HepG2 (cell line): ENCODE results near the gene S1PR5. TPM values are rescaled to one million over a fixed set of nuclear protein-coding genes. Genes with fewer than 3 reads are reported as not detected.

Source experiments
- ATAC-seq: fragments of 200-7000 bp; cut with Tn5 transposase; 3 replicates; pipeline ENCODE4 v1.9.1; 2020; ENCODE audit warnings: mild to moderate bottlenecking, moderate library complexity
- BruUV-seq: library from RNA; stranded (reverse); fragments of 400-500 nt; replicated peaks from 2 replicates; lab custom pipeline; 2021; lab: Mats Ljungman, UMichigan
- CTCF ChIA-PET: fragments of 300-600 bp; formaldehyde crosslinking; extraction: SDS; loops from one replicate; lab custom pipeline; 2021; ENCODE audit warnings: low total read pairs, inconsistent platforms, low intra/inter-chr PET ratio; lab: Yijun Ruan, JAX
- POLR2A ChIA-PET: fragments of 350-600 bp; sonication (Branson Sonifier 250); formaldehyde crosslinking; loops from one replicate; lab custom pipeline; 2020; ENCODE audit warnings: antibody characterized with exemption, inconsistent platforms; lab: Yijun Ruan, JAX
- DNase-seq: peaks from one replicate; pipeline ENCODE4 v3.0.0-alpha.2; 2015; ENCODE audit warnings: low spot score
- FAIRE-seq: peaks from 3 replicates; lab custom pipeline; 2011; peaks lifted over from hg19 to GRCh38; lab: Jason Lieb, UNC
- H2AFZ ChIP-seq: one replicate; pipeline ENCODE4 v1.6.1; 2011; ENCODE audit warnings: low read length, inconsistent platforms
- H3K27ac ChIP-seq: fragments of 300-600 bp; 3 replicates; pipeline ENCODE4 v1.8.0; 2011; ENCODE audit warnings: mixed run types, mild to moderate bottlenecking, mixed read lengths, low read length, inconsistent platforms; ENCODE audit not compliant: insufficient read depth; ENCODE audit errors: extremely low read length
- H3K27me3 ChIP-seq, 2 experiments: fragments of 200-600 bp in 1 of 2; 2 replicates in 1 of 2; 3 replicates in 1 of 2; pipeline versions ENCODE4 v1.6.0 to v1.8.0; 2011; ENCODE audit warnings: low read length in 2 of 2, mild to moderate bottlenecking in 2 of 2, moderate library complexity in 2 of 2, inconsistent platforms in 1 of 2; ENCODE audit not compliant: insufficient read depth in 2 of 2, control insufficient read depth in 1 of 2
- H3K36me3 ChIP-seq, 2 experiments: fragments of 200-600 bp in 1 of 2; replicated peaks in 1 of 2; 2 replicates in 1 of 2; 3 replicates in 1 of 2; pipeline versions ENCODE4 v1.5.1 to v1.8.0; 2011; ENCODE audit warnings: low read length in 2 of 2, inconsistent platforms in 1 of 2; ENCODE audit not compliant: insufficient read depth in 2 of 2, control insufficient read depth in 1 of 2
- H3K4me1 ChIP-seq: 2 replicates; pipeline ENCODE4 v1.5.1; 2012; ENCODE audit warnings: low read length, inconsistent platforms; ENCODE audit not compliant: insufficient read depth
- H3K4me2 ChIP-seq: 2 replicates; pipeline ENCODE4 v1.6.0; 2011; ENCODE audit warnings: low read depth, low read length, inconsistent platforms
- H3K4me3 ChIP-seq, 3 experiments: fragments of 200-600 bp in 1 of 3; sonication (generic), shearing (Covaris generic) in 1 of 3; replicated peaks in 1 of 3; 2 replicates each; pipeline ENCODE4 v1.5.1; 2011 to 2016; ENCODE audit warnings: low read length in 3 of 3, inconsistent platforms in 2 of 3, low read depth in 2 of 3, mild to moderate bottlenecking in 2 of 3, control low read depth in 1 of 3, mixed read lengths in 1 of 3; ENCODE audit not compliant: insufficient read depth in 1 of 3
- H3K79me2 ChIP-seq: one replicate; pipeline ENCODE4 v1.6.1; 2011; ENCODE audit warnings: low read length, inconsistent platforms; ENCODE audit not compliant: insufficient read depth
- H3K9ac ChIP-seq: 2 replicates; pipeline ENCODE4 v1.6.0; 2011; ENCODE audit warnings: mild to moderate bottlenecking, low read depth, low read length, inconsistent platforms; ENCODE audit not compliant: insufficient read depth
- H3K9me3 ChIP-seq: 2 replicates; pipeline ENCODE4 v1.5.1; 2012; ENCODE audit warnings: mild to moderate bottlenecking, low read length
- H4K20me1 ChIP-seq: 2 replicates; pipeline ENCODE4 v1.6.0; 2011; ENCODE audit warnings: inconsistent platforms, mild to moderate bottlenecking, low read length, moderate library complexity; ENCODE audit not compliant: insufficient read depth
- AGO2 ChIP-seq: fragments of 200-400 bp; formaldehyde crosslinking; optimal IDR thresholded peaks from 2 replicates; pipeline ENCODE3; 2017; ENCODE audit warnings: mild to moderate bottlenecking, low read depth, low read length, moderate library complexity
- MIXL1 ChIP-seq: IDR thresholded peaks from 2 replicates; pipeline ENCODE4 v1.6.1; 2016
- POLR2A ChIP-seq, 2 experiments: IDR thresholded peaks; 2 replicates each; pipeline ENCODE4 v1.6.1; 2011; ENCODE audit warnings: low read depth in 2 of 2, low read length in 2 of 2, mild to moderate bottlenecking in 1 of 2, moderate library complexity in 1 of 2; ENCODE audit not compliant: insufficient read depth in 1 of 2
- PRMT3 ChIP-seq: sonication (generic); formaldehyde crosslinking; IDR thresholded peaks from 2 replicates; pipeline ENCODE4 v1.8.1; 2022; ENCODE audit warnings: low read depth, mild to moderate bottlenecking, moderate library complexity, missing genetic modification reagents, borderline replicate concordance
- RBFOX2 ChIP-seq: fragments of 200-400 bp; formaldehyde crosslinking; IDR thresholded peaks from 2 replicates; pipeline ENCODE4 v1.6.1; 2017; ENCODE audit warnings: low read depth, mild to moderate bottlenecking, low read length
- RCOR2 ChIP-seq: IDR thresholded peaks from 2 replicates; pipeline ENCODE4 v1.6.1; 2016; ENCODE audit warnings: missing biosample characterization, missing genetic modification reagents
- RXRA ChIP-seq: sonication (generic); formaldehyde crosslinking; IDR thresholded peaks from 2 replicates; pipeline ENCODE4 v1.5.1; 2020; ENCODE audit warnings: missing genetic modification reagents
- ZNF225 ChIP-seq: sonication (generic); formaldehyde crosslinking; IDR thresholded peaks from 2 replicates; pipeline ENCODE4 v1.4.0; 2020; ENCODE audit warnings: mild to moderate bottlenecking, missing genetic modification reagents
- ZNF263 ChIP-seq: sonication (generic); formaldehyde crosslinking; IDR thresholded peaks from 2 replicates; pipeline ENCODE4 v1.4.0; 2020; ENCODE audit warnings: missing genetic modification reagents
- WGBS: methylation state at CpG from one replicate; pipeline ENCODE4 v1.1.6; 2017; ENCODE audit warnings: low lambda C conversion rate; 5-methylcytosine and 5-hydroxymethylcytosine counted together
- in situ Hi-C: cut with HindIII; loops from 2 replicates; pipeline ENCODE4 v1.10.0; 2017; ENCODE audit warnings: low pct_unique_long_range_greater_than_20kb; ENCODE audit not compliant: extremely low pct_ligation_motif_present
- intact Hi-C: fragments of 100-400 bp; cut with micrococcal nuclease; formaldehyde crosslinking; loops from one replicate; pipeline ENCODE4 v1.10.0; 2022; ENCODE audit not compliant: unreplicated experiment
- polyA plus RNA-seq, 8 experiments: library from polyadenylated mRNA; depleted of rRNA in 3 of 8; stranded (reverse) in 7 of 8; unstranded in 1 of 8; fragments of >200 nt; fragmentation: Illumina TruSeq in 4 of 8; extraction: Trizol in 4 of 8; gene quantifications; 2 replicates each; pipeline versions ENCODE4 v1.2.1 to v1.2.3, GENCODE V29; 2011 to 2016; ENCODE audit warnings: low read depth in 4 of 8, missing spikeins in 1 of 8, mixed read lengths in 1 of 8; ENCODE audit not compliant: insufficient read depth in 1 of 8
- total RNA-seq, 5 experiments: library from RNA; depleted of rRNA; stranded (reverse); fragments of >200 nt; fragmentation: Illumina TruSeq; extraction: Trizol; gene quantifications; 2 replicates each; pipeline ENCODE4 v1.2.3, GENCODE V29; 2016; ENCODE audit warnings: low read depth in 1 of 5
- TF ChIP-seq, protein P1 (sequence below): sonication (generic); formaldehyde crosslinking; IDR thresholded peaks from 2 replicates; pipeline ENCODE4 v1.4.0; 2020; ENCODE audit warnings: missing genetic modification reagents, borderline replicate concordance
- TF ChIP-seq, protein P2 (sequence below): sonication (generic); formaldehyde crosslinking; IDR thresholded peaks from 2 replicates; pipeline ENCODE4 v1.4.0; 2020; ENCODE audit warnings: missing genetic modification reagents
- TF ChIP-seq, protein P3 (sequence below): sonication (generic); formaldehyde crosslinking; IDR thresholded peaks from 2 replicates; pipeline ENCODE4 v1.5.1; 2020; ENCODE audit warnings: mild to moderate bottlenecking, missing genetic modification reagents, moderate library complexity

S1PR5 gene
- total and polyA plus RNA-seq, 2 of the 13 experiments (the other 11 are each of a cell fraction or from before 2014, with no cell fraction given) = 0.04 TPM; not detected in 1

DNA sequence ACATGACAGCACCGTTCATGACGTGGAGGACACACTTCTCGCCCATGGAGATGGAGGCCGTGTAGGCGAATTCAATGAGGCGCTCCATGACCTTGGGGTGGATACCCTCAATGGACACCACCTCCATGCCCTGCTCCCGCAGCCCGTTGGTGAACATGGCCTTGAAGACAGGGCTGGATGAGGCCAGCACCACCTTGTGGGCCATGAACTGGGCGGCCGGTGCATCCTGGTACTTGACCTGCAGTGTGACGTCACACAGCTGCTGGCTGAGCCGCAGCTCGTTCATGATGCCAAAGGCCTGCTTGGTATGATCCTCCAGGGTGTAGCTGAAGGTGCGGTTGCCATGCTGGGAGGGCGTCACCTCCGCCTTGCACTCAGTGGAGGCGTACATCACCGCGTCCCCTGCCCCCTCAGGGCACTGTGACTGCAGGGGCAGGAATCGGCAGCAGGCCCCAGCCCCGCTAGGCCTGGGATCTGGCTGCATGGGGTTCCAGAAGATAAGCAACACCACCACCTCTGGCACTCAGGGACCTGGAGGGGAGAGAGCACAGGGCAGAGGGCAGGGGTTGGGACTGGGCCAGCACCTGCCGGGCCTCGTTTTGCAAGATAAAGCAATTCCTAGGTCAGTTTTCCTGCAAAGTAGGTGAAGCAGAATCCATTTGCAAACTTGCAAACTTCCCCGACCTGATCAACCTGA, 17.5 kb downstream of the S1PR5 start:
- intact Hi-C loops (no loop called here), in situ Hi-C loops (no loop called here)
- Histone ChIP-seq H3K79me2 (peaks cover 49% of the 10 kb centered on the region), H3K4me3 (no peak overlapping the region), H3K4me1 (peaks cover 43% of the 10 kb centered on the region), H3K4me2 (0 out of 2 replicates have a peak overlapping the region, but pooled peaks have one; percentile 6), H3K9ac (no peak overlapping the region), H3K27ac (peak overlapping the region; percentile 27), H3K36me3 (peaks cover 16 to 42% of the 10 kb centered on the region in 2 experiments), H3K9me3 (no peaks in the 10 kb centered on the region)
- POLR2A ChIA-PET = no interaction called here
- DNase-seq (no peak), FAIRE-seq (no peak), ATAC-seq (no peak)
- 96% methylated on average over 10 of the region's 24 CpGs for WGBS
- CTCF ChIA-PET = no interaction called here
- no TSS peak for BruUV-seq
- TF ChIP-seq, protein P1, sequence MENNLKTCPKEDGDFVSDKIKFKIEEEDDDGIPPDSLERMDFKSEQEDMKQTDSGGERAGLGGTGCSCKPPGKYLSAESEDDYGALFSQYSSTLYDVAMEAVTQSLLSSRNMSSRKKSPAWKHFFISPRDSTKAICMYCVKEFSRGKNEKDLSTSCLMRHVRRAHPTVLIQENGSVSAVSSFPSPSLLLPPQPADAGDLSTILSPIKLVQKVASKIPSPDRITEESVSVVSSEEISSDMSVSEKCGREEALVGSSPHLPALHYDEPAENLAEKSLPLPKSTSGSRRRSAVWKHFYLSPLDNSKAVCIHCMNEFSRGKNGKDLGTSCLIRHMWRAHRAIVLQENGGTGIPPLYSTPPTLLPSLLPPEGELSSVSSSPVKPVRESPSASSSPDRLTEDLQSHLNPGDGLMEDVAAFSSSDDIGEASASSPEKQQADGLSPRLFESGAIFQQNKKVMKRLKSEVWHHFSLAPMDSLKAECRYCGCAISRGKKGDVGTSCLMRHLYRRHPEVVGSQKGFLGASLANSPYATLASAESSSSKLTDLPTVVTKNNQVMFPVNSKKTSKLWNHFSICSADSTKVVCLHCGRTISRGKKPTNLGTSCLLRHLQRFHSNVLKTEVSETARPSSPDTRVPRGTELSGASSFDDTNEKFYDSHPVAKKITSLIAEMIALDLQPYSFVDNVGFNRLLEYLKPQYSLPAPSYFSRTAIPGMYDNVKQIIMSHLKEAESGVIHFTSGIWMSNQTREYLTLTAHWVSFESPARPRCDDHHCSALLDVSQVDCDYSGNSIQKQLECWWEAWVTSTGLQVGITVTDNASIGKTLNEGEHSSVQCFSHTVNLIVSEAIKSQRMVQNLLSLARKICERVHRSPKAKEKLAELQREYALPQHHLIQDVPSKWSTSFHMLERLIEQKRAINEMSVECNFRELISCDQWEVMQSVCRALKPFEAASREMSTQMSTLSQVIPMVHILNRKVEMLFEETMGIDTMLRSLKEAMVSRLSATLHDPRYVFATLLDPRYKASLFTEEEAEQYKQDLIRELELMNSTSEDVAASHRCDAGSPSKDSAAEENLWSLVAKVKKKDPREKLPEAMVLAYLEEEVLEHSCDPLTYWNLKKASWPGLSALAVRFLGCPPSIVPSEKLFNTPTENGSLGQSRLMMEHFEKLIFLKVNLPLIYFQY (CRISPR knock-in tag) = no peak
- TF ChIP-seq PRMT3 (CRISPR knock-in tag) (no peak), RXRA (CRISPR knock-in tag) (0 out of 2 replicates have a peak, but pooled peaks have one; percentile 38), RBFOX2 (peak; percentile 54; the same call in 1 of the 2 replicates), POLR2A (IDR thresholded peaks at IDR 0.05; ENCODE audit: insufficient read depth in 1 of 2, low read depth in 2 of 2, low read length in 2 of 2) (0 out of 4 replicates have a peak, but pooled peaks of 1 of the 2 experiments have one; percentile 0), ZNF263 (CRISPR knock-in tag) (no peak), ZNF225 (CRISPR knock-in tag) (no peak), AGO2 (peak; percentile 82), RCOR2 (no peak), MIXL1 (CRISPR knock-in tag) (no peak)
- TF ChIP-seq, protein P2, sequence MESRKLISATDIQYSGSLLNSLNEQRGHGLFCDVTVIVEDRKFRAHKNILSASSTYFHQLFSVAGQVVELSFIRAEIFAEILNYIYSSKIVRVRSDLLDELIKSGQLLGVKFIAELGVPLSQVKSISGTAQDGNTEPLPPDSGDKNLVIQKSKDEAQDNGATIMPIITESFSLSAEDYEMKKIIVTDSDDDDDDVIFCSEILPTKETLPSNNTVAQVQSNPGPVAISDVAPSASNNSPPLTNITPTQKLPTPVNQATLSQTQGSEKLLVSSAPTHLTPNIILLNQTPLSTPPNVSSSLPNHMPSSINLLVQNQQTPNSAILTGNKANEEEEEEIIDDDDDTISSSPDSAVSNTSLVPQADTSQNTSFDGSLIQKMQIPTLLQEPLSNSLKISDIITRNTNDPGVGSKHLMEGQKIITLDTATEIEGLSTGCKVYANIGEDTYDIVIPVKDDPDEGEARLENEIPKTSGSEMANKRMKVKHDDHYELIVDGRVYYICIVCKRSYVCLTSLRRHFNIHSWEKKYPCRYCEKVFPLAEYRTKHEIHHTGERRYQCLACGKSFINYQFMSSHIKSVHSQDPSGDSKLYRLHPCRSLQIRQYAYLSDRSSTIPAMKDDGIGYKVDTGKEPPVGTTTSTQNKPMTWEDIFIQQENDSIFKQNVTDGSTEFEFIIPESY (CRISPR knock-in tag) = peak; percentile 50; the same call in 1 of the 2 replicates
- TF ChIP-seq, protein P3, sequence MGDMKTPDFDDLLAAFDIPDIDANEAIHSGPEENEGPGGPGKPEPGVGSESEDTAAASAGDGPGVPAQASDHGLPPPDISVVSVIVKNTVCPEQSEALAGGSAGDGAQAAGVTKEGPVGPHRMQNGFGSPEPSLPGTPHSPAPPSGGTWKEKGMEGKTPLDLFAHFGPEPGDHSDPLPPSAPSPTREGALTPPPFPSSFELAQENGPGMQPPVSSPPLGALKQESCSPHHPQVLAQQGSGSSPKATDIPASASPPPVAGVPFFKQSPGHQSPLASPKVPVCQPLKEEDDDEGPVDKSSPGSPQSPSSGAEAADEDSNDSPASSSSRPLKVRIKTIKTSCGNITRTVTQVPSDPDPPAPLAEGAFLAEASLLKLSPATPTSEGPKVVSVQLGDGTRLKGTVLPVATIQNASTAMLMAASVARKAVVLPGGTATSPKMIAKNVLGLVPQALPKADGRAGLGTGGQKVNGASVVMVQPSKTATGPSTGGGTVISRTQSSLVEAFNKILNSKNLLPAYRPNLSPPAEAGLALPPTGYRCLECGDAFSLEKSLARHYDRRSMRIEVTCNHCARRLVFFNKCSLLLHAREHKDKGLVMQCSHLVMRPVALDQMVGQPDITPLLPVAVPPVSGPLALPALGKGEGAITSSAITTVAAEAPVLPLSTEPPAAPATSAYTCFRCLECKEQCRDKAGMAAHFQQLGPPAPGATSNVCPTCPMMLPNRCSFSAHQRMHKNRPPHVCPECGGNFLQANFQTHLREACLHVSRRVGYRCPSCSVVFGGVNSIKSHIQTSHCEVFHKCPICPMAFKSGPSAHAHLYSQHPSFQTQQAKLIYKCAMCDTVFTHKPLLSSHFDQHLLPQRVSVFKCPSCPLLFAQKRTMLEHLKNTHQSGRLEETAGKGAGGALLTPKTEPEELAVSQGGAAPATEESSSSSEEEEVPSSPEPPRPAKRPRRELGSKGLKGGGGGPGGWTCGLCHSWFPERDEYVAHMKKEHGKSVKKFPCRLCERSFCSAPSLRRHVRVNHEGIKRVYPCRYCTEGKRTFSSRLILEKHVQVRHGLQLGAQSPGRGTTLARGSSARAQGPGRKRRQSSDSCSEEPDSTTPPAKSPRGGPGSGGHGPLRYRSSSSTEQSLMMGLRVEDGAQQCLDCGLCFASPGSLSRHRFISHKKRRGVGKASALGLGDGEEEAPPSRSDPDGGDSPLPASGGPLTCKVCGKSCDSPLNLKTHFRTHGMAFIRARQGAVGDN (CRISPR knock-in tag) = peak; percentile 40
- TF ChIP-seq, all 625 proteins: peak for 6
- Histone ChIP-seq H2AFZ (no peak overlapping the region), H3K27me3 (no peaks in the 10 kb centered on the region), H4K20me1 (no peaks in the 10 kb centered on the region)
